NCI-H2107 (cell line): Measurements from ENCODE around the gene ZNF559.

Source experiments
- DNase-seq: peaks from one replicate; lab custom pipeline; 2025; lab: John Stamatoyannopoulos, UW

ZNF559 gene

GRCh38 chr19:9353011-9353410 is 29.0 kb downstream of the ZNF559 start:
- DNase-seq = no peak

- DNase-seq = no peak
Measured at GRCh38 chr19:9354651-9355050, 30.7 kb downstream of the ZNF559 start.

- DNase-seq = no peak
Measured at GRCh38 chr19:9362905-9363304, 38.9 kb downstream of the ZNF559 start, which contains the start of gene ZNF177. Gene ZNF177, plus strand, starts transcription at chr19:9363013. Its CDS starts 15,299 bp downstream, at chr19:9378312.

DNA sequence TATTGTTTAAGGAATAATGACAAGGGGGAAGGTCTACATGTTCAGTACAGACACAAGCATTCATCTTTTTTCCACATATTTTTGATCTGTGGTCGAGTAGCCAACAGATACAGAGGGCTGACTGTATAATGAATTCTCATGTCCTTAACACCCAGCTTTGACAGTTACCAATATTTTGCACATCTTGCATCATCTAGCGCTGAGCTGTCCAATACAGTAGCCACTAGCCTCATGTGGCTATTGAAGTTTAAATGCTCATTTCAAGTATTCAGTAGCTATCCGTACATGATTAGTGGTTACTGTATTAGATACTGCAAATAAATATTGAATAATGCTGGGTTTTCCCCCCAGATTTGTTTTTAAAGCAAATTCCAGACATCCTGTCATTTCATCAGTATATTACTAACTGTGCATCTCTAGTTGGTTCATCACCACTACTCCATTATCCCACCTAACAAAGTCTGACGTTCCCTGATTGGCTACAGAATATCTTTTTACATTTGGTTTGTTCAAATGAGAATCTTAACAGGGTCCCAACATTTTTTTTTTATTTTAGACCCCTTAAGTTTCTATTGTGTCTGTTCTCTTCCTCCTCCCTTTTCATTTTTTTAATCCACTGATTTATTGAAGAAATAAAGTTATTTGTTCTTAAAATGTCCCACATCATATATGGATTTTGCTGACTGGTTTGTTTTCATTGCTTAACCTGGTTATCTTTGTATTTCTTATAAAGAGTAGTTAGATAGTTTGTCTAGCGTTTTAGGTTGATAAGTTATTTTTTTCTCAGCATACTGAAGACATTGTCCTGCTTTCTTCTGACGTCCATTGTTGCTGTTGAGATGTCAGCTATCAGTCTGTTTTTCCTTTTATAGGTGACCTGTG is 47.0 kb downstream of the ZNF559 start:
- no peak for DNase-seq

DNA sequence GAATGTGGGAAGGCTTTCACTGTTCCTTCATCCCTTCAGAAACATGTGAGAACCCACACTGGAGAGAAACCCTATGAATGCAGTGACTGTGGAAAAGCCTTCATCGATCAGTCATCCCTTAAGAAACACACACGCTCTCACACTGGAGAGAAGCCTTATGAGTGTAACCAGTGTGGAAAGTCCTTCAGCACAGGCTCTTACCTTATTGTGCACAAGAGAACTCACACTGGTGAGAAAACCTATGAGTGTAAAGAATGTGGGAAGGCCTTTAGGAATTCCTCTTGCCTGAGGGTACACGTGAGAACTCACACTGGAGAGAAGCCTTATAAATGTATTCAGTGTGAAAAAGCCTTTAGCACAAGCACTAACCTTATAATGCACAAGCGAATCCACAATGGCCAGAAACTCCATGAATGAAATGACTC is 57.4 kb downstream of the ZNF559 start:
- no peak for DNase-seq
